Testis (tissue), 3 donors: ENCODE results near the gene FCHSD1. TPM values are rescaled to one million over a fixed set of nuclear protein-coding genes. Genes with fewer than 3 reads are reported as not detected.

Experiments used
- DNase-seq: peaks from one replicate; pipeline ENCODE4 v3.0.0-alpha.2; 2019
- H3K27ac ChIP-seq, 2 donors: fragments of 200-600 bp; sonication (generic); one replicate each; pipeline ENCODE4 v1.5.1; 2019
- H3K27me3 ChIP-seq: fragments of 200-600 bp; sonication (generic); one replicate; pipeline ENCODE4 v1.5.1; 2019
- H3K36me3 ChIP-seq: fragments of 200-600 bp; sonication (generic); one replicate; pipeline ENCODE4 v1.5.1; 2017; ENCODE audit warnings: low read depth; ENCODE audit errors: missing control alignments
- H3K4me1 ChIP-seq: fragments of 200-600 bp; sonication (generic); one replicate; pipeline ENCODE4 v1.5.1; 2019
- H3K4me3 ChIP-seq, 2 donors: fragments of 200-600 bp; sonication (generic); one replicate each; pipeline ENCODE4 v1.5.1; 2017 to 2019
- H3K9me3 ChIP-seq: fragments of 200-600 bp; sonication (generic); one replicate; pipeline ENCODE4 v1.5.1; 2017
- CTCF ChIP-seq, 3 experiments: fragments of 450-650 bp in 2 of 3; fragments of 200-600 bp in 1 of 3; sonication (generic) in 1 of 3; IDR thresholded peaks; one replicate each; pipeline ENCODE4 v1.5.1; 2016 to 2019; ENCODE audit warnings: antibody characterized with exemption in 3 of 3, mild to moderate bottlenecking in 2 of 3, moderate library complexity in 1 of 3
- POLR2A ChIP-seq: fragments of 450-650 bp; IDR thresholded peaks from one replicate; pipeline ENCODE4 v1.6.1; 2017; ENCODE audit warnings: antibody characterized with exemption, mild to moderate bottlenecking, moderate library complexity
- WGBS, 2 donors: methylation state at CpG; one replicate each; pipeline ENCODE4 v1.1.5; 2018; 5-methylcytosine and 5-hydroxymethylcytosine counted together
- intact Hi-C: fragments of 100-400 bp; cut with DNase I; formaldehyde crosslinking; loops from one replicate; pipeline ENCODE4 v1.15.1; 2023; ENCODE audit warnings: low total_unique reads
- polyA plus RNA-seq: library from polyadenylated mRNA; stranded (reverse); fragments of 350-450 nt; fragmentation: Illumina TruSeq; extraction: RNeasy Lipid Tissue Mini Kit (QIAGEN cat#74804); gene quantifications from one replicate; pipeline ENCODE4 v1.2.3, GENCODE V29; 2014; ENCODE audit warnings: low read depth, low replicate concordance; ENCODE audit not compliant: insufficient read depth
- total RNA-seq, 2 donors: library from RNA; depleted of rRNA; stranded (reverse); fragments of >200 nt; gene quantifications; one replicate each; pipeline ENCODE4 v1.2.3, GENCODE V29; 2016

FCHSD1 gene
- total and polyA plus RNA-seq, 3 donors from 2014 or later: 12.9 to 21.3 (median 19.3) TPM

GRCh38 chr5:141590127-141590526 lies 61.1 kb downstream of the FCHSD1 start:
- Histone ChIP-seq H3K36me3 (no peaks in the 10 kb centered on the region), H3K27me3 (no peaks in the 10 kb centered on the region), H3K27ac (no peak overlapping the region), H3K9me3 (no peaks in the 10 kb centered on the region), H3K4me1 (no peaks in the 10 kb centered on the region), H3K4me3 (no peak overlapping the region)
- TF ChIP-seq POLR2A (no peak), CTCF (IDR thresholded peaks at IDR 0.05) (no peak)
- DNase-seq: no peak
- 86 to 91% methylated on average over 2 of the region's 2 CpGs for WGBS, 2 donors
- intact Hi-C loops: no loop called here

Other genes starting within 250 kb of the FCHSD1 start
- 10 to 100 TPM; 13.0 to 13.1 TPM for gene PCDHGA9, start 248.6 kb downstream of the FCHSD1 start, total RNA-seq
- gene PCDHGA9, start 248.6 kb downstream of the FCHSD1 start, polyA plus RNA-seq: 1.1 TPM
- 10 to 100 TPM in 1 of 2 donors, 1 to 10 TPM in 1; 9.9 to 12.6 TPM for gene PCDHGB6, start 243.4 kb downstream of the FCHSD1 start, total RNA-seq
- gene PCDHGB6, start 243.4 kb downstream of the FCHSD1 start, polyA plus RNA-seq: 2.1 TPM
- 10 to 100 TPM; 11.3 to 11.7 TPM for gene PCDHGA10, start 238.4 kb downstream of the FCHSD1 start, total RNA-seq
- 1.2 TPM for gene PCDHGA10, start 238.4 kb downstream of the FCHSD1 start, polyA plus RNA-seq
- 10 to 100 TPM; 15.3 to 18.1 TPM for gene PCDHGB7, start 233.7 kb downstream of the FCHSD1 start, total RNA-seq
- 6.6 TPM for gene PCDHGB7, start 233.7 kb downstream of the FCHSD1 start, polyA plus RNA-seq
- gene PCDHGA11, start 230.4 kb downstream of the FCHSD1 start, total RNA-seq: 1 to 10 TPM; 8.4 to 9.1 TPM
- 0.83 TPM for gene PCDHGA11, start 230.4 kb downstream of the FCHSD1 start, polyA plus RNA-seq
- 10 to 100 TPM; 10.3 to 11.3 TPM for gene PCDHGA12, start 220.9 kb downstream of the FCHSD1 start, total RNA-seq
- gene PCDHGA12, start 220.9 kb downstream of the FCHSD1 start, polyA plus RNA-seq: 2.7 TPM
- gene PCDHGC3, start 175.5 kb downstream of the FCHSD1 start, total RNA-seq: 10 to 100 TPM; 14.5 to 29.4 TPM
- gene PCDHGC3, start 175.5 kb downstream of the FCHSD1 start, polyA plus RNA-seq: 61.1 TPM
- gene PCDHGC4, start 166.4 kb downstream of the FCHSD1 start, total RNA-seq: 1 to 10 TPM; 6.1 TPM
- gene PCDHGC4, start 166.4 kb downstream of the FCHSD1 start, polyA plus RNA-seq: 0.57 TPM
- 1 to 10 TPM; 4.9 to 5.4 TPM for gene PCDHGC5, start 162.3 kb downstream of the FCHSD1 start, total RNA-seq
- 0.50 TPM for gene PCDHGC5, start 162.3 kb downstream of the FCHSD1 start, polyA plus RNA-seq
- 10 to 100 TPM; 53.7 to 58.2 TPM for gene DIAPH1, start 32.4 kb downstream of the FCHSD1 start, total RNA-seq
- gene DIAPH1, start 32.4 kb downstream of the FCHSD1 start, polyA plus RNA-seq: 77.5 TPM
- 10 to 100 TPM; 63.9 to 76.5 TPM for gene HDAC3, start 14.6 kb downstream of the FCHSD1 start, total RNA-seq
- gene HDAC3, start 14.6 kb downstream of the FCHSD1 start, polyA plus RNA-seq: 57.3 TPM
- gene RELL2, start 14.4 kb downstream of the FCHSD1 start, total RNA-seq: 10 to 100 TPM; 11.3 to 17.0 TPM
- gene RELL2, start 14.4 kb downstream of the FCHSD1 start, polyA plus RNA-seq: 8.6 TPM
- gene ARAP3, start 30.8 kb upstream of the FCHSD1 start, total RNA-seq: 1 to 10 TPM; 4.0 to 4.1 TPM
- gene ARAP3, start 30.8 kb upstream of the FCHSD1 start, polyA plus RNA-seq: 4.8 TPM
- gene PCDH1, start 227.0 kb upstream of the FCHSD1 start, total RNA-seq: 10 to 100 TPM in 1 of 2 donors, 1 to 10 TPM in 1; 9.6 to 10.6 TPM
- gene PCDH1, start 227.0 kb upstream of the FCHSD1 start, polyA plus RNA-seq: 5.6 TPM